SK-N-SH (cell line): ENCODE results near the gene TMEM74B.

Source experiments
- EZH2phosphoT487 ChIP-seq: fragments of 200-600 bp; sonication (generic); IDR thresholded peaks from 2 replicates; pipeline ENCODE4 v1.6.1; 2017; ENCODE audit warnings: low read depth, mixed run types, mild to moderate bottlenecking, antibody characterized with exemption, moderate library complexity, borderline replicate concordance
- TF ChIP-seq, protein P1 (sequence below): fragments of 200-600 bp; sonication (generic); IDR thresholded peaks from 2 replicates; pipeline ENCODE4 v1.6.1; 2017; ENCODE audit warnings: antibody characterized with exemption, mild to moderate bottlenecking, moderate library complexity

DNA sequence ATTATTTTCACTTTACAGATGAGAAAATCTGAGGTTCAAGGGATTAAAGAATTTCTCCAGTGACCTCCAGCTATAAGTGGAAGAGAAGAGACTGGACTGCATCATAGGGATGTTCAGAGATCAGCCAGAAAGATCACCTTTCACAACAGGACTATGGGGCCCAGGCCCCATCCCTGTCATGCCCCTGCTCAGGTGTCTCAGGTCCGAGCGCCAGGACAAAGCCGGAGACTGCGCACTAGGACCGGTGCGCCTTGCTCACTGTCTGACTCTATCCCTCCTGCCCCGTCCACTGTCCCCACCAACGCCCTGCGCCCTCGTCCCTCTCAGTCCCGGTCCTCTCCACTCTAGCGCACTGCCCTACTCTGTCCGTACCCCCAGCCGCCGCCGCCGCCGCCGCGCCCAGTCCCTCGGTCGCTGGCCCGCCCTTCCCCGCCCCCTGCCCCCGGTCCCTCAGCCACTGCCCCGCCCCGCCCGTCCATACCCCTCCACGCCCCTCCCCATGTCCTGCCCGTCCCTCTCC lies 40.5 kb upstream of the TMEM74B start:
- TF ChIP-seq, protein P1, sequence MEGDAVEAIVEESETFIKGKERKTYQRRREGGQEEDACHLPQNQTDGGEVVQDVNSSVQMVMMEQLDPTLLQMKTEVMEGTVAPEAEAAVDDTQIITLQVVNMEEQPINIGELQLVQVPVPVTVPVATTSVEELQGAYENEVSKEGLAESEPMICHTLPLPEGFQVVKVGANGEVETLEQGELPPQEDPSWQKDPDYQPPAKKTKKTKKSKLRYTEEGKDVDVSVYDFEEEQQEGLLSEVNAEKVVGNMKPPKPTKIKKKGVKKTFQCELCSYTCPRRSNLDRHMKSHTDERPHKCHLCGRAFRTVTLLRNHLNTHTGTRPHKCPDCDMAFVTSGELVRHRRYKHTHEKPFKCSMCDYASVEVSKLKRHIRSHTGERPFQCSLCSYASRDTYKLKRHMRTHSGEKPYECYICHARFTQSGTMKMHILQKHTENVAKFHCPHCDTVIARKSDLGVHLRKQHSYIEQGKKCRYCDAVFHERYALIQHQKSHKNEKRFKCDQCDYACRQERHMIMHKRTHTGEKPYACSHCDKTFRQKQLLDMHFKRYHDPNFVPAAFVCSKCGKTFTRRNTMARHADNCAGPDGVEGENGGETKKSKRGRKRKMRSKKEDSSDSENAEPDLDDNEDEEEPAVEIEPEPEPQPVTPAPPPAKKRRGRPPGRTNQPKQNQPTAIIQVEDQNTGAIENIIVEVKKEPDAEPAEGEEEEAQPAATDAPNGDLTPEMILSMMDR: no peak
- TF ChIP-seq EZH2phosphoT487: no peak
